Fibroblast of gingiva (primary cell): ENCODE data around the gene METTL23.
"Not testable (repeated sequence)": the region's sequence is repeated elsewhere in the genome, so short reads cannot be mapped to it uniquely, and the experiment has no call there.

Experiments
- DNase-seq: peaks from one replicate; pipeline ENCODE4 v3.0.0-alpha.2; 2011; ENCODE audit warnings: low read depth

Gene METTL23

DNA sequence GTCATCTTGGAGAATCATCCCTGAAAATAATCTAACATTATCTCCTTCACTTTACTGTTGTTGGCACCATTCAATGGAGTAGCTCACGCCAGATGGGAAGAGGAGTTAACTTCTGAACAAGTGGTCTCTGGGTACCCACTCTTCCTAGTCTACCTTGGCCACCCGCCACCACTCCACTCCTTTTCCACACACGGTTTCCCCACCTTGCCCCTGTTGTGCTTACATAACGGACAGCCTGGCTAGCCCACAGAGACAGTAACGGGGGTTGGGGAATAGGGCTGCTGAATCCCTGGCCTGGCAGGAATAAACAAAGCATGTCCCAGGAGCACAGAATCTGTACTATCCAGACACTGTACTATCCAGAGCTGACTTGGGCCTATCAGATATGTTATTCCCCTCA, 12.3 kb upstream of the METTL23 start:
- DNase-seq, result no peak

DNA sequence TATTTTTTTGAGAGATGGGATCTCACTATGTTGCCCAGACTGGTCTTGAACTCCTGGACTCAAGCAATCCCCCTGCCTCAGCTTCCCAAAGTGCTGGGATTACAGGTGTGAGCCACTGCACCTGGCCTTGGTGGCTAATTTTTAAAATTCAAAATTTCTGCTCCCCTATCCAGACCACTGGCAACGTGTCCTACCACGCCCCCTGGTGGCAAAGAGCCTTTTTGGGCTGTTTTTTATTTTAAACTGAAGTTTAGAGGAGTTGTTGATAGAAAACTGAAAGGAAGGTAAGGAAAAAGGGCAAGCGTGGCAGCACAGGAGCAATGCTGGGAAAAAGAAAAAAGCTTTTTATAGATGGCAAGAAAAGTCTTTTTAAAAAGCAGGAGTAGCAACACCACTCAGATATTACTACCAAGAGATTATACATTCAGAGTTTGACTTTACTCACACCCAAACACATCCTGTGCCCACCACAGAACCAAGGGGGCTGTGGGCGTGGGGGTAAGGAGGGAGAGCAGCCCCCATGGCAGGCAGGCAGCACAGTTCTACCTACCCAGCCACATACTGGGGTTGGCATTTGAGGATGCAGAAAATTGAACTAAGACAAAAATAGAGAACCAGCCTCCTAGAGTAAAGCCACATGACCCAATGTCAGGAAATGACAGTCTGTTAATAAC, 11.7 kb upstream of the METTL23 start:
- no peak for DNase-seq

DNA sequence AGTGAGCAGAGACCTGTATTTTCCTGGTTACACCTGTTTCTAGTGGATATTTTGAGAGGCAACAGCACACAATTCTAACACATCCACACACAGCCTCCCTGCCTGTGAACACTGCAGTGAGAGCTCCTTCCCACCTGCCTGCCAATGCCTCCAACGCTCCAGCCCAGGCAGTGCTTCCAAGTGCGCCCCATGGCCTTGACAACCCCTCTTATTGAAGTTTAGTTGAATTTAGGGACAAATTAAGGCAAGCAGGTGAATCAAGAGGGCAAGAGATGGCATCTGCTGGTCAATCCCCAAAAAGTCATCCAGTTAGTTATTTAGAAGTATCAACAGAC, 11.2 kb upstream of the METTL23 start:
- DNase-seq, result no peak

DNA sequence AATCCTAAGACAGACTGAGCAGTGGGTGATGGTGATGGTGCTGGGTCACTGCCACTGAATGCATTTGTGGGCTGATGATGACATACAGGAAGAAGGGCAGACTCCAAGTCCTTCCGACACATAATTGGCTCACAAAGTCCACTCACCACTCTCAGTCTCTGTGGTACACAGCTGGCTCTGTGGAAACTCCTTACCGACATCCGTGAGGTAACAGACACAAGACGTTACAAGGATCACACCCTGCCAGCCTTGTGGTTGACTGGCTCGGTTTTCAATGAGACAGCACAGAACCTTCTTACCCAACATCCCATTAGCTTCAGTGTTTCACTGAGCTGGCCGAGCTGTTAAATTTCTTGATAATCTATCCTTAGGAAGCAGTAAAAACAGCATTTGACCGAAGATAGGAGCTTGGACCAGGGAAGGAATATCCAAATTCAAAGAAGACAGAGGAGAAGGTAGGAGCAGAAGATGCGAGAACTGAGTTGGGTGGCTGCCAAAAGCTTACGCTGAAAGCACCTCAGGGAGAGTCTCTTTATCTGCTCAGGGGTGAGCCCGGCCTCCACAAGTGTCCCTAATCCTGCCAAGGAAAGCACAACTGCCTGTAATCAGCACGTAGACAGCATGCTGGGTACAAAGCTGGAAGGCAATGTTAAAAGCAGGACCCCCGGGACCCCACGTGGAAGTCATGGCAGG, 10.3 kb upstream of the METTL23 start:
- DNase-seq, result peak; percentile 99

DNA sequence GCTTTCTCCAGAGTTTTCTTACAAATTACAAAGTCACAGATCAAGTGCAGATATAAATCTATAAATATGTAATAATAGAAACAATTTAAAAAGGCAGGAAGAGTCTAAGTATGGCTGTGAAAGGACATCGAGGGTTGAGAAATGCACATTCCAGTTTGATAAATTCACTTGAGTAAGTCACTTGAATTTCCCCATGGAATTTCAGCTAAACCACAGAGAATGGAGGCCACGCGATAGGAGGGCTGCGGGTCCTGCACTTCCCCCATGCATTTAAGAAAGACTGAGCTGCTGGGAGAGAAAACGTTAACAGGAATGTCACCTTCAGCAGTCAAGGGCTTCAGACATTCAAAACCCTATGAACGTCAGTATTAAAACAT, 9.8 kb upstream of the METTL23 start:
- DNase-seq, result peak; percentile 92

DNA sequence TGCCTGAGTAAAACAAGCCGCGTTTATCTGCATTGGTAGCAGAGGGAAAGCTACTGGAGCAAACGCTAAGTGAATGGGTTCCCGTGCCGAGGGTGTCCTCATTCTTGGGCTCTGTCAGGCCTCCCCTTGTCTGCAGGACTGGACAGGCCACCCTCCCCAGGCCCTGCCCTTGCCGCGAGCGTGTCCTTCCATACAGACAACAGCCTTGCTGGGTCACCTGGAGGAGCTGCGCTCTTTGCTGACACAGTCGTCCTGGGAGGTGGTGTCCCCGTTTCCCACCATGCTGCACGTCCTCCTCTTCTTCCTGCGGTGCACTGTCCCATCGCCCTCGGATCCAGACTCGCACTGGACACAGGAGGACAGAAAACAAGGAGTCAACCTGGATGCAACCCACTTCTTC, 8.1 kb upstream of the METTL23 start:
- DNase-seq, result no peak

DNA sequence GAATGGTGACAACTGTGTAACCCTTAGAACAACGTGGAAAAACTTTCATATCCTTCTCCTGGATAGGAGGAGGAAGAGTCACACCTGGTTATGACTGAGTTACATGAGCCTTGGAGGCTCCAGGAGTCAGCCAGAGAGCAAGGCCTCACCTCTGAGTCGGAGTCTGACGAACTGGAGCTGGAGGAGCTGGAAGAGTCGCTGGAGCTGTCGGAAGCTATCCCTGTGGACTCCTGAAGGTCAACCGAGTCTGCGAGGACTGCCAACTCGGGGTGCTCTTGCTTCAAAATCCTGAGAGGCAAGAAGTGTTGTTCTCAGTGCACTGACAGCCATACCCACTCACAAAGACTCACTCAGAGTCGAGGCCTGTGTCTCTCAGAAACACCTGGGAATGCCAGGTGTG, 6.4 kb upstream of the METTL23 start:
- DNase-seq, result no peak

DNA sequence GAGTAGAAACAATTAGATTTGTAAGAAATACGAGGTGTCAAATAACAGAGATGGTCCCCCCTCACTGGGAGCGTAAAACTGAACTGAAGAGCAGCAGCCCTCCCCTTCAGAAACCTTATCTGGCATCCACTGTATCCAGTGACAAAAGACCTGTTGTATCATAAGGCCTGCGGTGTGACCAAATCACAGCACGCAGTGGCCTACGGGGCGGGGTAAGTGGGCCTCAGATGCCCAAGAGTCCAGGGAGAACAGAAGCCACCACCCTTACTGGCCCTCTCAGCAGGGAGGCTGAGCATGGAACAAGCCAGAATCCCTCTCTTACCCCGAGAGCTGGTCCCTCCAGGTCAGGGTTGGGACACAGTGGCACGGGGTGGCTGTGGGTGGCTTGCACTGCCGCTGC, 5.7 kb upstream of the METTL23 start:
- DNase-seq, result no peak

DNA sequence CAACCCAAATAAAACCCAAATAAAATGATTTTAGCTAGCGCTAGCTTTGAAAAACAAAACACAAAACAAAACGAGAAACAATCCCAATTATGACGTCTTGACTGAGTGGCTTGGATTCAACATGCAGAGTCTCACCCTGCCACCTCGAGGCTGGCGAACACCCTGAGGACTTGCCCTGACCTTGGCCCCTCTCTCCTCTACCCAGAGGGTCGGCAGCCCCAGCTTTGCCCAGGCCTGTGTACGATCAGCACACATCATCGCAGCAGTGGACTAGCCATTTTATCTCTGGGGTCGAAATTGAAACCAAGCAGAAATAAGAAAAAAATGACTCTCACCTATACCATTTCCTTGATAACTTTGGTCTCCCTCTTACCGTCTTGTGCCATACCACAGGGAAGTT, 5.2 kb upstream of the METTL23 start:
- DNase-seq, result no peak

DNA sequence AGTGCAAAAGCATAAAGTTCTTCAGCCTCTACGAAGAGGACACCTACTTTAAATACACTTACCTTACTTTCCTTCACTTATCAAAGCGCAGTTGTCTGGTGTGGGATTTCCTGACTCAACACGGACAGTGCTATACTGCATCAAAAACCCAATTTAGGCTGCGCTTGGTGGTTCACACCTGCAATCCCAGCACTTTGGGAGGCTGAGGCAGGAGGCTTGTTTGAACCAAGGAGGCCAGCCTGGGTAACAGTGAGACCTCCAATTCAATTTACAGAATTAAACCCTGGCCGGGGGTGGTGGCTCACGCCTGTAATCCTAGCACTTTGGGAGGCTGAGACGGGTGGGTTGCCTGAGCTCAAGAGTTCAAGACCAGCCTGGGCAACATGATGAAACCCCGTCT, 4.4 kb upstream of the METTL23 start:
- no peak for DNase-seq

DNA sequence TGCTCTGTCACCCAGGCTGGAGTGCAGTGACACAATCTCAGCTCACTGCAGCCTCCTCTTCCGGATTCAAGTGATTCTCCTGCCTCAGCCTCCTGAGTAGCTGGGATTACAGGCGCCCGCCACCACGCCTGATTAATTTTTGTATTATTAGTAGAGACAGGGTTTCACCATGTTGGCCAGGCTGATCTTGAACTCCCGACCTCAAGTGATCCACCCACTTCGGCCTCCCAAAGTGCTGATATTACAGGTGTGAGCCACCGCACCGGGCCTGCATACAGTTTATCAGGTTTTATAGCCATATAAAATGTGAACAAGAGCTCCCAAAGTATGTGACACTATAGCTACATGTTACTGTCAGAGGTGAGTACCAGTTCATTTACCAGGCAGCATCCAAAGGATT, 3.7 kb upstream of the METTL23 start:
- DNase-seq, result not testable (repeated sequence)

DNA sequence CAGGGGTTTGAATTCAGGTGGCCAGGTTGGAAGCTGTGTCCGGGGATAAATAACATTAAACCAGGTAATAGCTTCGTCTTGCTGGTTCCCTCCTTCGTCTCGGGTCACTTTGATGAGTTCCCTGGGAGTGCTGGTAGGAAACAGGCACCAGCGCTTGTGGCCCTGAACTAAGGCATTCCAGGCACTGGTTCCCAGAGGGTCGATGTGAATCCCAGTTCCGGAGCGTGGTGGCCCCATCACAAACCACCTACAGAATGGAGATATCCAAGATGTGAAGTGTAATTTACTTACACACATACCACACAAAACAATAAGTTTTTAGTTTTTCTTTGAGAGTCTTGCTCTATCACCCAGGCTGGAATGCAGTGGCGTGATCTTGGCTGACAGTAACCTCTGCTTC, 2.8 kb upstream of the METTL23 start:
- DNase-seq, result no peak

DNA sequence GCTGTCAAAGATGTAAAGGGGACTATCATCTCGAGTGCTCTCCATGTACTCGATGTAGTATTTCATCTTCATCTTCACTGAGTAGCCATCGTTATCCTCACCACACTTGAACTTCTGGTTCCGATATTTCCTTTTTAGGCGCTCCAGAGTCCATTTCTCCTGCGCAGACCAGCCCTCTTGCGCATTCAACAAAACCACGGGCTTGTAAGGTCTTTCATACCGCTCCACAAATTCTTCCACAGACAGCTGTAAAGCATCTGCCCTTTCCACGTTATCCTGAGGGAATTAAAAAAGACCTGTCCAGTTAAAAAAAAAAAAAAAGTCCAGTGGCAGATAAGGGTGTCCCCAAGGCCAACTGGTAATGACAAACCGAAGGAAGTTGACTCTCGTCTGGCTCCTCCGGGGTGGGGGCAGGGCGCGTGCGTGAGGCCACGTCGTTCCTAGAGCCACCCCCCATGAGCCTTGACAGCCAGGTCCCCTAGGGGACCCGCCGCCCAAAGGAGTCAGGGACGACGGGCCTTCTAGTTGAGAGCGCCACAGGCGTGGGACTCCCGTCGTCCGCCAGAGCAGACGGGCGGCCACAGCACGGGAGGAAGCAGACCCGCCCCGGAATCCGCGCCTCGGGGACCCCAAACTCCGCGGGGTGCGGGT, 934 bp upstream of the METTL23 start:
- peak; percentile 55 for DNase-seq

DNA sequence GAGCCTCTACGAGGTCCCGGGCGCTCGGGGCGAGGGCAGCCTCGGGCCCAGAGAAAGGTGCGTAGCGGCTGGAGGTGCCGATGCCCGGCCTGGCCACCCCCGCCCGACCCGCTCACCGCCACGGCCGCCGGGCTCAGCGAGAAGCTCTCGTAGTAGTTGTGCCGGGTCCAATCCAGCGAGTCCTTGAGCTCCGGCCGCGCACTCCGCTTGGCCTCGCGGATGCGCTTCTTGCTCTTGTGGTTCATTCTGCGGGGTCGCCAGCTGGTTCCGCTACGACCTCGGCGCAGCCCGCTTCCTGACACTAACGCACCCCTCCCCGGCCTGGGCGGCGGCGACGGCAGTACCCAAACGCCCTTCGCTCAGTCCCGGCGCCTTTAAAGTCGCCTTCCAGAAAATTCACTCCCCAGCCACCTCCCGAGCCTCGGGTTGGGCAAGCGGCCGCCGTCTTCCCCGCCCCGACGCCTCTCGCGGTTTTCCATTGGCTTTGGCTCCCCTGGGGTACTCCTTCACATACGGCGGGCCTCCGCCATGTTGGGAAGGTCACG, 336 bp upstream of the METTL23 start, which contains the start of gene JMJD6:
Gene JMJD6 (minus strand): TSS at position 376 of the 545 bp plus-strand sequence. CDS start 131 bp downstream, at position 245.
- DNase-seq, result peak; percentile 98

DNA sequence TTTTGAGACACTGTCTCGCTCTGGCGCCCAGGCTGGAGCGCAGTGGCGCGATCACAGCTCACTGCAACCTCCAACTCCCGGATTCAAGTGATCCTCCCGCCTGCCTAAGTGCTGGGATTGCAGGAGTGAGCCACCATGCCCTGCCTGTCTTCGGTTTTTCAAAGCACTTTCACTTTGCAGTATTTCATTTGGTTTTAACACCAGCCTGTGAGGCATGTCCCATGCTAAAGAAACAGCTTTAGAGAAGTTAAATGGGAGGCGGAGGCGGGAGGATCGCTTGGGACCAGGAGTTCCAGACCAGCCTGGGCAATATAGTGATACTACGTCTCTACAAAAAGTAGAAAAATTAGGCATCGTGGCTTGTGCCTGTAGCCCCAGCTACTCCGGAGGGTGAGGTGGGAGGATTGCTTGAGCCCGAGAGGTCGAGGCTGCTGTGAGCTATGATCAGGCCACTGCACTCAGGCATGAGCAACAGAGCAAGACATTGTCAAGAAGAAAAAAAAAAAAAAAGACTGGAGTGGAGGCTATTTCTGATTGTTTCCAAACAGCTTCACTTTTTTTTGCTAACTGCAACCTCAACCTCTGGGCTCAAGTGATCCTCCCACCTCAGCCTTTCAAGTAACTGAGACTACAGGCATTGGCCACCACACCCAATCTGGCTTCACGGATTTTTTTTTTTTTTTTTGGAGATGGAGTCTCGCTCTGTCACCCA, 1.3 kb downstream of the METTL23 start:
- DNase-seq, result peak; percentile 16

DNA sequence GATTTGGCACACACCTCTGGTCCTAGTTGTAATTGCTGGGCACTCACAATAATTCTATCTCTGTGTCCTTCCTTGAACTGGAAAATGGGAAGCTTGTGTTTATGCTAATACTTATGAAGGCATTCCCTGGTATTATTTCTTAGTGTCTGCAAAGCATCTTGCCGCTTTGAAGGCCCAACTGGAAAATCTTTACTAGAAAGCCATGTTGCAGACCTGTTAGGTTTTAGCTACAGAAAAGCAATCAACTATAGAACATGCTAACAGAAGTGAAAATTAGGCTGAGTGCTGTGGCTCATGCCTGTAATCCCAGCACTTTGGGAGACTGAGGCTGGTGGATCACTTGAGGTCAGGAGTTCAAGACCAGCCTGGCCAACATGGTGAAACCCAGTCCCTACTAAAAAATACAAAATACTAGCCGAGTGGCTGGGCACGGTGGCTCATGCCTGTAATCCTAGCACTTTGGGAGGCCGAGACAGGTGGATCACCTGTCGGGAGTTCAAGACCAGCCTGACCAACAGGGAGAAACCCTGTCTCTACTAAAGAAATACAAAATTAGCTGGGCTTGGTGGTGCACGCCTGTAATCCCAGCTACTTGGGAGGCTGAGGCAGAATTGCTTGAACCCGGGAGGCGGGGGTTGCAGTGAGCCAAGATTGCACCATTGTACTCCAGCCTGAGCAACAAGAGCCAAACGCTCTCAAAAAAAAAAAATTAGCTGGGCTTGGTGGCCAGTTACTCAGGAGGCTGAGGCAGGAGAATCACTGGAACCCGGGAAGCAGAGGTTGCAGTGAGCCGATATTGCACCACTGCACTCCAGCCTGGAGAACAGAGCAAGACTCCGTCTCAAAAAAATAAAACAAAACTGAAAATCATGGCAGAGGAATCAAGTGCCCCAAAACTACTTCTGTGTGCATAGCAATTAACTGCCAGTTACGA, 5.4 kb downstream of the METTL23 start:
- DNase-seq, result not testable (repeated sequence)

DNA sequence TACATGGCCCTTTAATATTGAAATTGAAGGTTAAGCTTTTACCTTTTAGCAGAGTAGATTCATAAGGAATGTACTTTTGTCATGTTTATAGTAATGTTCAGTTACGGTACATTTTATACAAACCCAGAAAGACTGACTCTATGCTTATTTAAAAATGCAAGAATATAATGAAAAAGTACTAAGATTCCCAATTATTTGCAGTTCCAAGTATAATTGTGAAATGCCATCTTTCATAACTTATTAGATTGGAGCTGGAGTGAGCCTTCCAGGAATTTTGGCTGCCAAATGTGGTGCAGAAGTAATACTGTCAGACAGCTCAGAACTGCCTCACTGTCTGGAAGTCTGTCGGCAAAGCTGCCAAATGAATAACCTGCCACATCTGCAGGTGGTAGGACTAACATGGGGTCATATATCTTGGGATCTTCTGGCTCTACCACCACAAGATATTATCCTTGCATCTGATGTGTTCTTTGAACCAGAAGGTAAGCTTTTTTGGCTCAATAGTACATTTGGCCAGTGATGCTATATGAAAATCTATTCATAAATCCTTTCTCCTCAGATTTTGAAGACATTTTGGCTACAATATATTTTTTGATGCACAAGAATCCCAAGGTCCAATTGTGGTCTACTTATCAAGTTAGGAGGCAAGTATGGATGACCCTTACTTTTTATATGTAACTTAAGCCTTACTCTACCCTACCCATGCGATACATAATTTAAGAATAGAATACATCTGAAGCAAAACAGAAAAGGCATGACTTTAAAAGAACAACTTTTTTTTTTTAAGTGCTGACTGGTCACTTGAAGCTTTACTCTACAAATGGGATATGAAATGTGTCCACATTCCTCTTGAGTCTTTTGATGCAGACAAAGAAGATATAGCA, 6.3 kb downstream of the METTL23 start:
- DNase-seq, result peak; percentile 47

DNA sequence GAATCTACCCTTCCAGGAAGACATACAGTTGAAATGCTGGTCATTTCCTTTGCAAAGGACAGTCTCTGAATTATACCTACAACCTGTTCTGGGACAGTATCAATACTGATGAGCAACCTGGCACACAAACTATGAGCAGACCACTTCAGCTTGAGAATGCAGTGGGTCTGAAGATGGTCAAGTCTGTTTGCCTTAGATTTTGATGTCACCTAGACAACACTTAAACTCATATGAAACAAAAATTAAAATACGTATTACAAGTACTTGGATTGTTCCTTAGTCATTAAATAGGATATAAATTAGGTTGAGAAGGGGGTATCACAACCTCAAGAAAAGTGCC, 6.9 kb downstream of the METTL23 start:
- DNase-seq, result no peak

DNA sequence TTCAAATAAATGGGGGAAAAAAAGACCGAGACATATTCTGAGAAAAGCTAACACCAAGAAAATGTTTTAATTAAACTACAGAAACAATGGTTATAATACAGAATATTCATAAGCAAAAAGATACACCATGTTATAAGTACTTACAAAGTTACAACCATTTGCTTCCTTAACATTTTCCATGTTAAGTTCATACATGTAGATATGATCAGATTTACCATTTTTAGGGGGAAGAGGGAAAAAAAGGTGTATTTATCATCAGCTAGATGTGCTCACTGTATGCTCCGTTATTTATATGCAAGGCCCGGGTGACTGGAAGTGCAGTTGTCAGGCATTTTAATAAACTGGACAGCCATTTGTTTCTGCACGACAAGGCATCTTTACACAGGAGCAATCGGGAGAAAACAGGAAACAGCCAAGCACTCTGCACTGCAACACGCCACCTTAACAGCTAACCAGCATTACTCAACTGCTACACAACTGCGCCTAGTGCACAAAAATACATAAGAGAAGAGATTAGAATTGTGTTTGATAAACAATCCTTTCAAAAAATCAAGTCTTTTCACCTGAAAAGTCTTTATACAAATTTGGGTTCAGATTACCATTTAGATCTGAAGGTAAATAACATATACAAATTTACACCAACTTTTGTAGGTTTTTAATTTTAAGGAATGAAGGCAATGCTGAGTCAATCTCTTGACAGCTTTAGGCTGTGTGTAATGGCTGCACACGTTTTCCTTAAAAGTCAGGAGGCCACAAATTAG, 7.6 kb downstream of the METTL23 start:
- peak; percentile 14 for DNase-seq

DNA sequence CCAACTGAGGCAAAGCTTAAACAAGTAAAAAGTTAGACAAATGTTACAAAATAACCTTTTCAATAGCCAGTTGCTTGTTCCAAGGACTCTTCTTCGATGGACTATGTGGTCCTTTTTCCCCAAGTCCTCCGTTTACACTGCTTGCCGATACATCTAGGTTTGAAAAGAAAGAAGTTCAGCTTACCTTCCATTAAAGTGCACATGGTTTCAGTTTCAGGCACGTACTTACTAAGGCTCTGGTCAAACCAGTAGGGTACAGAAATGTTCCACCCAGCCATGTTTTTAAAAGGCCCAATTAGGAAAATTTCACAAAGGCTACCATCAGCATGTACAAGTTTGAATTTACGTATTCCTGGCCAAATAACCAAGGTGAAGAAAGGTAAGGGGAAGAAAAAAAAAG, 8.4 kb downstream of the METTL23 start:
- peak; percentile 20 for DNase-seq
